Mesendoderm (in vitro differentiated cells): ENCODE data around the gene FARP2.

Experiments
- DNase-seq: peaks from one replicate; pipeline ENCODE4 v3.0.0; 2013
- H2AK5ac ChIP-seq: 2 replicates; pipeline ENCODE4 v1.6.1; 2013; ENCODE audit warnings: low read length, inconsistent platforms
- H2BK120ac ChIP-seq: 2 replicates; pipeline ENCODE4 v1.6.1; 2013; ENCODE audit warnings: low read depth, mild to moderate bottlenecking, low read length, moderate library complexity, mixed read lengths
- H2BK15ac ChIP-seq: replicated peaks from 2 replicates; pipeline ENCODE4 v1.6.1; 2013; ENCODE audit warnings: low read depth, mild to moderate bottlenecking, moderate library complexity
- H2BK5ac ChIP-seq: 2 replicates; pipeline ENCODE4 v1.6.1; 2013; ENCODE audit warnings: low read length, inconsistent platforms
- H3K18ac ChIP-seq: 2 replicates; pipeline ENCODE4 v1.6.1; 2013; ENCODE audit warnings: mild to moderate bottlenecking, low read length, mixed read lengths
- H3K23ac ChIP-seq: one replicate; pipeline ENCODE4 v1.6.1; 2013; ENCODE audit warnings: low read length
- H3K27ac ChIP-seq: 2 replicates; pipeline ENCODE4 v1.5.1; 2013; ENCODE audit warnings: low read depth, mild to moderate bottlenecking, inconsistent platforms, low read length, moderate library complexity
- H3K27me3 ChIP-seq: 2 replicates; pipeline ENCODE4 v1.6.1; 2013; ENCODE audit warnings: low read length, control low read depth, mild to moderate bottlenecking, inconsistent platforms; ENCODE audit not compliant: insufficient read depth, poor library complexity
- H3K36me3 ChIP-seq: 2 replicates; pipeline ENCODE4 v1.6.1; 2013; ENCODE audit warnings: low read length, inconsistent platforms; ENCODE audit not compliant: control insufficient read depth, insufficient read depth
- H3K4ac ChIP-seq: one replicate; pipeline ENCODE4 v1.6.1; 2013; ENCODE audit warnings: low read depth, mild to moderate bottlenecking, low read length, moderate library complexity
- H3K4me1 ChIP-seq: 2 replicates; pipeline ENCODE4 v1.6.1; 2013; ENCODE audit warnings: low read depth, low read length, inconsistent platforms; ENCODE audit not compliant: control insufficient read depth
- H3K4me2 ChIP-seq: 2 replicates; pipeline ENCODE4 v1.6.1; 2013; ENCODE audit warnings: low read length
- H3K4me3 ChIP-seq: 2 replicates; pipeline ENCODE4 v1.5.1; 2013; ENCODE audit warnings: mild to moderate bottlenecking, low read length
- H3K56ac ChIP-seq: one replicate; pipeline ENCODE4 v1.6.1; 2013; ENCODE audit warnings: low read length
- H3K79me1 ChIP-seq: 2 replicates; pipeline ENCODE4 v1.6.1; 2013; ENCODE audit warnings: low read length, inconsistent platforms
- H3K79me2 ChIP-seq: 2 replicates; pipeline ENCODE4 v1.6.1; 2013; ENCODE audit warnings: mild to moderate bottlenecking, low read length; ENCODE audit not compliant: control insufficient read depth, insufficient read depth
- H3K9ac ChIP-seq: 2 replicates; pipeline ENCODE4 v1.6.1; 2013; ENCODE audit warnings: low read length, inconsistent platforms
- H4K5ac ChIP-seq: one replicate; pipeline ENCODE4 v1.6.1; 2013; ENCODE audit warnings: low read length
- H4K8ac ChIP-seq: one replicate; pipeline ENCODE4 v1.6.1; 2013; ENCODE audit warnings: low read depth, mild to moderate bottlenecking, control low read depth, low read length, moderate library complexity
- WGBS: extraction: QIAGEN DNeasy Blood & Tissue Kit; methylation state at CpG from one replicate; pipeline ENCODE4 v1.1.7; 2013; ENCODE audit warnings: low lambda C conversion rate, missing lambda C conversion rate; ENCODE audit not compliant: insufficient coverage; ENCODE audit errors: extremely low coverage; 5-methylcytosine and 5-hydroxymethylcytosine counted together

Gene FARP2

GRCh38 chr2:241532168-241532567, 176.1 kb downstream of the FARP2 start:
- Histone ChIP-seq H4K5ac (no peak overlapping the region), H3K36me3 (no peaks in the 10 kb centered on the region), H2BK15ac (no peak overlapping the region), H3K9ac (no peak overlapping the region), H3K4me3 (no peak overlapping the region), H3K27ac (no peak overlapping the region), H2BK5ac (no peak overlapping the region), H3K79me1 (no peaks in the 10 kb centered on the region), H3K79me2 (no peaks in the 10 kb centered on the region), H2AK5ac (no peak overlapping the region), H3K23ac (no peak overlapping the region), H3K4me1 (no peaks in the 10 kb centered on the region), H4K8ac (no peak overlapping the region), H2BK120ac (no peak overlapping the region), H3K18ac (no peak overlapping the region), H3K56ac (no peak overlapping the region), H3K4me2 (no peak overlapping the region), H3K27me3 (no peaks in the 10 kb centered on the region), H3K4ac (no peak overlapping the region)
- no CpG with 5 or more reads among the region's 8 CpGs for WGBS
- DNase-seq: no peak

GRCh38 chr2:241532733-241533601, 176.9 kb downstream of the FARP2 start:
- Histone ChIP-seq H2BK120ac (no peak overlapping the region), H3K4me1 (no peaks in the 10 kb centered on the region), H2BK15ac (no peak overlapping the region), H4K8ac (no peak overlapping the region), H3K79me2 (no peaks in the 10 kb centered on the region), H4K5ac (no peak overlapping the region), H3K79me1 (no peaks in the 10 kb centered on the region), H3K36me3 (no peaks in the 10 kb centered on the region), H3K56ac (no peak overlapping the region), H3K23ac (no peak overlapping the region), H3K4ac (no peak overlapping the region), H3K27ac (no peak overlapping the region), H3K9ac (no peak overlapping the region), H3K4me2 (no peak overlapping the region), H3K4me3 (no peak overlapping the region), H3K27me3 (no peaks in the 10 kb centered on the region), H2BK5ac (no peak overlapping the region), H3K18ac (no peak overlapping the region), H2AK5ac (no peak overlapping the region)
- no CpG with 5 or more reads among the region's 26 CpGs for WGBS
- no peak for DNase-seq

DNA sequence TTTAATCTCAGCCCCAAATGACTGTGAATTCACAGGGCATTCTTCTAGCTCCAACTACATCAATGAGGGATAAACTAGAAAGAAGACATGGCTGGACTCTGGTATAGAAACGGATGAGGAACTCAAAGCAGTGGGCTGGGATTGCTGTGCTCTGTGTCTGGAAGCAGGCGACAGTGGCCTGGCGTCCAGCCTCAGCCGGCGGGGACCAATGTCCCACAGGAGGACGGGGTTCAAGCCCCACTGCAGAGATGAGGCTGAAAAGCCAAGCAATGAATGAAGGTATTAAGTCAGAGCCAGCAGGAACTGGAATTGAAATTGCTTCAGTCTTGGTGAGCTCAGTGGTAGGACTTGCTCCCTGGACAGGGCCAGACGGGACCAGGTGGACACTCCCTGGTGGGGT, 178.2 kb downstream of the FARP2 start:
- H3K27ac ChIP-seq: no peak overlapping the region
- H2BK5ac ChIP-seq: no peak overlapping the region
- no peak overlapping the region for H4K8ac ChIP-seq
- H4K5ac ChIP-seq: no peak overlapping the region
- H3K27me3 ChIP-seq: no peaks in the 10 kb centered on the region
- H2AK5ac ChIP-seq: no peak overlapping the region
- no peak overlapping the region for H2BK120ac ChIP-seq
- H3K9ac ChIP-seq: no peak overlapping the region
- H3K23ac ChIP-seq: no peak overlapping the region
- no peak overlapping the region for H2BK15ac ChIP-seq
- WGBS: no CpG with 5 or more reads among the region's 7 CpGs
- no peak overlapping the region for H3K4me3 ChIP-seq
- no peak overlapping the region for H3K4ac ChIP-seq
- H3K79me1 ChIP-seq: no peaks in the 10 kb centered on the region
- H3K4me1 ChIP-seq: no peaks in the 10 kb centered on the region
- no peak for DNase-seq
- no peaks in the 10 kb centered on the region for H3K79me2 ChIP-seq
- no peak overlapping the region for H3K4me2 ChIP-seq
- H3K56ac ChIP-seq: no peak overlapping the region
- no peak overlapping the region for H3K18ac ChIP-seq
- no peaks in the 10 kb centered on the region for H3K36me3 ChIP-seq

GRCh38 chr2:241534701-241535375, 178.8 kb downstream of the FARP2 start:
- Histone ChIP-seq H4K5ac (no peak overlapping the region), H3K79me2 (no peaks in the 10 kb centered on the region), H3K4me3 (no peak overlapping the region), H2BK5ac (no peak overlapping the region), H3K23ac (no peak overlapping the region), H2BK120ac (no peak overlapping the region), H3K18ac (no peak overlapping the region), H3K4me2 (no peak overlapping the region), H4K8ac (no peak overlapping the region), H3K4me1 (no peaks in the 10 kb centered on the region), H2AK5ac (no peak overlapping the region), H3K56ac (no peak overlapping the region), H3K79me1 (no peaks in the 10 kb centered on the region), H3K4ac (no peak overlapping the region), H3K36me3 (no peaks in the 10 kb centered on the region), H3K9ac (no peak overlapping the region), H3K27me3 (no peaks in the 10 kb centered on the region), H2BK15ac (no peak overlapping the region), H3K27ac (no peak overlapping the region)
- no peak for DNase-seq
- no CpG with 5 or more reads among the region's 17 CpGs for WGBS

- H3K79me1 ChIP-seq: no peaks in the 10 kb centered on the region
- H3K79me2 ChIP-seq: no peaks in the 10 kb centered on the region
- no peak overlapping the region for H2AK5ac ChIP-seq
- H3K23ac ChIP-seq: no peak overlapping the region
- H3K36me3 ChIP-seq: no peaks in the 10 kb centered on the region
- H3K4me3 ChIP-seq: no peak overlapping the region
- no peak overlapping the region for H3K4ac ChIP-seq
- H2BK5ac ChIP-seq: no peak overlapping the region
- H3K56ac ChIP-seq: no peak overlapping the region
- no peak overlapping the region for H4K8ac ChIP-seq
- no peaks in the 10 kb centered on the region for H3K4me1 ChIP-seq
- H4K5ac ChIP-seq: no peak overlapping the region
- no peak overlapping the region for H3K9ac ChIP-seq
- no peaks in the 10 kb centered on the region for H3K27me3 ChIP-seq
- WGBS: no CpG with 5 or more reads among the region's 13 CpGs
- H2BK15ac ChIP-seq: no peak overlapping the region
- H3K18ac ChIP-seq: no peak overlapping the region
- H3K27ac ChIP-seq: no peak overlapping the region
- no peak overlapping the region for H3K4me2 ChIP-seq
- DNase-seq: no peak
- no peak overlapping the region for H2BK120ac ChIP-seq
Measured at GRCh38 chr2:241535871-241536655, 180.0 kb downstream of the FARP2 start.
